Panc1 (cell line): ENCODE data around the gene TSHZ1.

Experiments used
- CTCF ChIP-seq: fragments of 450-650 bp; IDR thresholded peaks from 2 replicates; pipeline ENCODE4 v1.5.1; 2017; ENCODE audit warnings: mild to moderate bottlenecking
- REST ChIP-seq, 2 experiments: IDR thresholded peaks; 2 replicates each; pipeline ENCODE4 v1.6.1; 2011 to 2012; ENCODE audit warnings: low read depth in 2 of 2, control low read depth in 1 of 2, low read length in 1 of 2, mild to moderate bottlenecking in 1 of 2, moderate library complexity in 1 of 2; ENCODE audit not compliant: insufficient read depth in 1 of 2

GRCh38 chr18:75316826-75317225 lies 106.2 kb downstream of the TSHZ1 start:
- TF ChIP-seq CTCF (no peak), REST (IDR thresholded peaks at IDR 0.05; ENCODE audit: insufficient read depth in 1 of 2, low read depth in 2 of 2, low read length in 1 of 2) (no peak)
